Panc1 (cell line): ENCODE measurements around the gene SPTSSA. TPM values are rescaled to one million over a fixed set of nuclear protein-coding genes. Genes with fewer than 3 reads are reported as not detected.

Experiments used
- ATAC-seq: fragments of 200-7000 bp; cut with Tn5 transposase; 2 replicates; pipeline ENCODE4 v1.9.1; 2020; ENCODE audit warnings: mild to moderate bottlenecking, moderate library complexity
- BruUV-seq: library from RNA; stranded (reverse); fragments of 400-500 nt; replicated peaks from 2 replicates; lab custom pipeline; 2021; lab: Mats Ljungman, UMichigan
- CTCF ChIA-PET: fragments of 300-600 bp; sonication (Branson Sonifier 250); formaldehyde crosslinking; loops from one replicate; lab custom pipeline; 2022; ENCODE audit warnings: antibody characterized with exemption; lab: Charles Lee
- POLR2A ChIA-PET: fragments of 300-600 bp; sonication (Branson Sonifier 250); formaldehyde crosslinking; loops from one replicate; lab custom pipeline; 2022; ENCODE audit warnings: antibody characterized with exemption; lab: Charles Lee
- DNase-seq: peaks from one replicate; pipeline ENCODE4 v3.0.0-alpha.2; 2010; ENCODE audit warnings: low read depth, low spot score
- H3K27ac ChIP-seq: 2 replicates; pipeline ENCODE4 v1.5.1; 2011; ENCODE audit warnings: mild to moderate bottlenecking, low read length, inconsistent platforms
- H3K27me3 ChIP-seq: fragments of 200-500 bp; sonication (Bioruptor generic); 2 replicates; pipeline ENCODE4 v1.6.0; 2014; ENCODE audit warnings: low read length, inconsistent platforms; ENCODE audit not compliant: control insufficient read depth, insufficient read depth
- H3K36me3 ChIP-seq: fragments of 200-500 bp; sonication (Bioruptor generic); 2 replicates; pipeline ENCODE4 v1.5.1; 2014; ENCODE audit warnings: inconsistent platforms, mild to moderate bottlenecking, low read length, moderate library complexity; ENCODE audit not compliant: control insufficient read depth, insufficient read depth
- H3K4me1 ChIP-seq: 2 replicates; pipeline ENCODE4 v1.5.1; 2011; ENCODE audit warnings: inconsistent platforms, mild to moderate bottlenecking, low read length, moderate library complexity; ENCODE audit not compliant: control insufficient read depth, insufficient read depth
- H3K4me3 ChIP-seq, 2 experiments: 2 replicates each; pipeline ENCODE4 v1.5.1; 2011 to 2012; ENCODE audit warnings: low read depth in 2 of 2, low read length in 2 of 2, mild to moderate bottlenecking in 2 of 2, inconsistent platforms in 1 of 2, moderate library complexity in 1 of 2
- H3K9me3 ChIP-seq: fragments of 200-500 bp; sonication (Bioruptor generic); 2 replicates; pipeline ENCODE4 v1.5.1; 2014; ENCODE audit warnings: low read depth, mild to moderate bottlenecking, inconsistent platforms, low read length, moderate library complexity; ENCODE audit not compliant: control insufficient read depth, insufficient read depth
- POLR2AphosphoS5 ChIP-seq: IDR thresholded peaks from 2 replicates; pipeline ENCODE4 v1.6.1; 2012; ENCODE audit warnings: mild to moderate bottlenecking, low read depth, low read length, moderate library complexity
- SIN3A ChIP-seq: IDR thresholded peaks from 2 replicates; pipeline ENCODE4 v1.6.1; 2012; ENCODE audit warnings: low read depth, mild to moderate bottlenecking, low read length, moderate library complexity, borderline replicate concordance; ENCODE audit not compliant: insufficient read depth
- TCF7L2 ChIP-seq: IDR thresholded peaks from 2 replicates; pipeline ENCODE4 v1.6.1; 2011; ENCODE audit warnings: mild to moderate bottlenecking, low read depth, low read length, inconsistent platforms
- in situ Hi-C: cut with HindIII; loops from 2 replicates; pipeline ENCODE4 v1.10.0; 2016; ENCODE audit warnings: low sequenced_read_pairs, low pct_unique_long_range_greater_than_20kb
- intact Hi-C: fragments of 100-400 bp; cut with micrococcal nuclease; formaldehyde crosslinking; loops from one replicate; pipeline ENCODE4 v1.10.0; 2022; ENCODE audit not compliant: unreplicated experiment
- total RNA-seq: library from RNA; stranded (reverse); gene quantifications from one replicate; pipeline ENCODE4 v1.2.1, GENCODE V29; 2021; ENCODE audit not compliant: unreplicated experiment
- TF ChIP-seq, protein P1 (sequence below): fragments of 450-650 bp; IDR thresholded peaks from 2 replicates; pipeline ENCODE4 v1.5.1; 2017; ENCODE audit warnings: mild to moderate bottlenecking
- TF ChIP-seq, protein P2 (sequence below), 2 experiments: IDR thresholded peaks; 2 replicates each; pipeline ENCODE4 v1.6.1; 2011 to 2012; ENCODE audit warnings: low read depth in 2 of 2, control low read depth in 1 of 2, low read length in 1 of 2, mild to moderate bottlenecking in 1 of 2, moderate library complexity in 1 of 2; ENCODE audit not compliant: insufficient read depth in 1 of 2

Gene SPTSSA
- total RNA-seq, 1 experiment from 2014 or later = 15.6 TPM

DNA sequence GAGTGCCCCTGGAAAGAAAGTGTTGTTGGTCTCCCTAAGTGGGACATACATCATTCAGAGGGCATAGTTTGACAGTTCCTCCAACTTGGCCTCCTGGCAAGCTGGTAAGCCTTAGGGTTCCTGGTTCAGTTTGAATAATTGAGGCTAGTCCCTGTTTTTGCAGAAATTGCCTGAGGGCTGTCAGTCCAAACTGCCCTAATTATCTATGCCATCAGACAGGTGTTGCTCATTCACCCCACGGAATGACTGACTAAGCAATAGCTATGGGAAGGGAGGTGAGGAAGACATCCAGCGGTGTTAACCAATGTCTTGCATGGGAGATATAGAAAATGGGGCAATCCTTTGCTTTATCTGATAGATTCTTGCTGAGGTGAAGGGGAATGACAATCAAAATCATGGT lies 37.6 kb downstream of the SPTSSA start:
- Histone ChIP-seq H3K36me3 (no peaks in the 10 kb centered on the region), H3K27me3 (no peaks in the 10 kb centered on the region), H3K9me3 (no peaks in the 10 kb centered on the region), H3K27ac (no peak overlapping the region), H3K4me1 (no peaks in the 10 kb centered on the region), H3K4me3 (no peak overlapping the region)
- TF ChIP-seq, protein P1, sequence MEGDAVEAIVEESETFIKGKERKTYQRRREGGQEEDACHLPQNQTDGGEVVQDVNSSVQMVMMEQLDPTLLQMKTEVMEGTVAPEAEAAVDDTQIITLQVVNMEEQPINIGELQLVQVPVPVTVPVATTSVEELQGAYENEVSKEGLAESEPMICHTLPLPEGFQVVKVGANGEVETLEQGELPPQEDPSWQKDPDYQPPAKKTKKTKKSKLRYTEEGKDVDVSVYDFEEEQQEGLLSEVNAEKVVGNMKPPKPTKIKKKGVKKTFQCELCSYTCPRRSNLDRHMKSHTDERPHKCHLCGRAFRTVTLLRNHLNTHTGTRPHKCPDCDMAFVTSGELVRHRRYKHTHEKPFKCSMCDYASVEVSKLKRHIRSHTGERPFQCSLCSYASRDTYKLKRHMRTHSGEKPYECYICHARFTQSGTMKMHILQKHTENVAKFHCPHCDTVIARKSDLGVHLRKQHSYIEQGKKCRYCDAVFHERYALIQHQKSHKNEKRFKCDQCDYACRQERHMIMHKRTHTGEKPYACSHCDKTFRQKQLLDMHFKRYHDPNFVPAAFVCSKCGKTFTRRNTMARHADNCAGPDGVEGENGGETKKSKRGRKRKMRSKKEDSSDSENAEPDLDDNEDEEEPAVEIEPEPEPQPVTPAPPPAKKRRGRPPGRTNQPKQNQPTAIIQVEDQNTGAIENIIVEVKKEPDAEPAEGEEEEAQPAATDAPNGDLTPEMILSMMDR = no peak
- no peak for TF ChIP-seq TCF7L2
- TF ChIP-seq, protein P2, sequence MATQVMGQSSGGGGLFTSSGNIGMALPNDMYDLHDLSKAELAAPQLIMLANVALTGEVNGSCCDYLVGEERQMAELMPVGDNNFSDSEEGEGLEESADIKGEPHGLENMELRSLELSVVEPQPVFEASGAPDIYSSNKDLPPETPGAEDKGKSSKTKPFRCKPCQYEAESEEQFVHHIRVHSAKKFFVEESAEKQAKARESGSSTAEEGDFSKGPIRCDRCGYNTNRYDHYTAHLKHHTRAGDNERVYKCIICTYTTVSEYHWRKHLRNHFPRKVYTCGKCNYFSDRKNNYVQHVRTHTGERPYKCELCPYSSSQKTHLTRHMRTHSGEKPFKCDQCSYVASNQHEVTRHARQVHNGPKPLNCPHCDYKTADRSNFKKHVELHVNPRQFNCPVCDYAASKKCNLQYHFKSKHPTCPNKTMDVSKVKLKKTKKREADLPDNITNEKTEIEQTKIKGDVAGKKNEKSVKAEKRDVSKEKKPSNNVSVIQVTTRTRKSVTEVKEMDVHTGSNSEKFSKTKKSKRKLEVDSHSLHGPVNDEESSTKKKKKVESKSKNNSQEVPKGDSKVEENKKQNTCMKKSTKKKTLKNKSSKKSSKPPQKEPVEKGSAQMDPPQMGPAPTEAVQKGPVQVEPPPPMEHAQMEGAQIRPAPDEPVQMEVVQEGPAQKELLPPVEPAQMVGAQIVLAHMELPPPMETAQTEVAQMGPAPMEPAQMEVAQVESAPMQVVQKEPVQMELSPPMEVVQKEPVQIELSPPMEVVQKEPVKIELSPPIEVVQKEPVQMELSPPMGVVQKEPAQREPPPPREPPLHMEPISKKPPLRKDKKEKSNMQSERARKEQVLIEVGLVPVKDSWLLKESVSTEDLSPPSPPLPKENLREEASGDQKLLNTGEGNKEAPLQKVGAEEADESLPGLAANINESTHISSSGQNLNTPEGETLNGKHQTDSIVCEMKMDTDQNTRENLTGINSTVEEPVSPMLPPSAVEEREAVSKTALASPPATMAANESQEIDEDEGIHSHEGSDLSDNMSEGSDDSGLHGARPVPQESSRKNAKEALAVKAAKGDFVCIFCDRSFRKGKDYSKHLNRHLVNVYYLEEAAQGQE (IDR thresholded peaks at IDR 0.05; ENCODE audit: insufficient read depth in 1 of 2, low read depth in 2 of 2, low read length in 1 of 2) = no peak
- no peak for DNase-seq
- no TSS peak for BruUV-seq
- POLR2A ChIA-PET = no interaction called here
- no peak for ATAC-seq
- intact Hi-C loops = no loop called here
- CTCF ChIA-PET = no interaction called here
- in situ Hi-C loops = no loop called here

DNA sequence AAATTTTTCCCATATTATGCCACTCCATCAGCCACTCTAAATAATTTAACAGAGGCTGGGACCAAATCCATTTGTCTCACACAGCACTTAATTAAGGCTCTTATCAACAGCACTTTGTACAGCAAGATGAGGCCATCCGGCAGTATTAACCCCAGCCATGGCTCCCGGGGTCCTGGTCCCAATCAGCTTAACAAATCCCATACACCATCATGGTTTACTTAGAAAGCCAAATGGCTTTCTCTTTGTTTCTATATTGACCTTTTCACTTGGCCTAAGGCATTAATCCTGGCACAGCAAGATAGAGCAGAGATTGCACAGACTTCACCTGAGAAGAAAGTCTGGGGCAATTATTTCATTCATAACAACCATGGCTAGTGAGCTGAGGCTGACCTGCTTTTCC lies 38.6 kb downstream of the SPTSSA start:
- ATAC-seq = no peak
- Histone ChIP-seq H3K9me3 (no peaks in the 10 kb centered on the region), H3K4me3 (no peak overlapping the region), H3K27ac (no peak overlapping the region), H3K36me3 (no peaks in the 10 kb centered on the region), H3K27me3 (no peaks in the 10 kb centered on the region), H3K4me1 (no peaks in the 10 kb centered on the region)
- BruUV-seq = no TSS peak
- intact Hi-C loops (no loop called here), in situ Hi-C loops (no loop called here)
- DNase-seq = no peak
- POLR2A ChIA-PET = no interaction called here
- CTCF ChIA-PET = no interaction called here
- TF ChIP-seq SIN3A (no peak), POLR2AphosphoS5 (no peak), TCF7L2 (no peak)
- TF ChIP-seq, protein P2 (IDR thresholded peaks at IDR 0.05; ENCODE audit: insufficient read depth in 1 of 2, low read depth in 2 of 2, low read length in 1 of 2) = no peak
- TF ChIP-seq, protein P1 = no peak
